ENCODE measurements around the gene ATP11C.

DNA sequence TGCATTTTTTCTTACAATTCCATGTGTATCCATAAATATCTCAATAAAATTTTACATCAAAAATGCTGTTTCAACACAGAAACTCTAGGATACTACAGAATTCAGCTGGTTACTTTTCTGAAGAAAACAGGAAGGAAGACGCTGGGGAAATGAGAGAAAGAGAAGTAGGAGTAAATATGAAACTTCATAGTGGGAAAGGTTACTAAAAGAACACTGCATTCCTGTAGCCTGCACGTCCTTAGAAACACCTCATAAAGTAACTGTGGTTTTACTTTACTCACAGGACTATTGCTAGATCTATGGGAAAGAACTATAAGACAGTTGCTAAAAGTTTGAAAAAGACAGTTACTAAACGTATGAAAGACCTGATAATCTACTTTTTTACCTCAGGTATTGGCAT is 23.1 kb downstream of the ATP11C start:
- TF ChIP-seq, protein P1, sequence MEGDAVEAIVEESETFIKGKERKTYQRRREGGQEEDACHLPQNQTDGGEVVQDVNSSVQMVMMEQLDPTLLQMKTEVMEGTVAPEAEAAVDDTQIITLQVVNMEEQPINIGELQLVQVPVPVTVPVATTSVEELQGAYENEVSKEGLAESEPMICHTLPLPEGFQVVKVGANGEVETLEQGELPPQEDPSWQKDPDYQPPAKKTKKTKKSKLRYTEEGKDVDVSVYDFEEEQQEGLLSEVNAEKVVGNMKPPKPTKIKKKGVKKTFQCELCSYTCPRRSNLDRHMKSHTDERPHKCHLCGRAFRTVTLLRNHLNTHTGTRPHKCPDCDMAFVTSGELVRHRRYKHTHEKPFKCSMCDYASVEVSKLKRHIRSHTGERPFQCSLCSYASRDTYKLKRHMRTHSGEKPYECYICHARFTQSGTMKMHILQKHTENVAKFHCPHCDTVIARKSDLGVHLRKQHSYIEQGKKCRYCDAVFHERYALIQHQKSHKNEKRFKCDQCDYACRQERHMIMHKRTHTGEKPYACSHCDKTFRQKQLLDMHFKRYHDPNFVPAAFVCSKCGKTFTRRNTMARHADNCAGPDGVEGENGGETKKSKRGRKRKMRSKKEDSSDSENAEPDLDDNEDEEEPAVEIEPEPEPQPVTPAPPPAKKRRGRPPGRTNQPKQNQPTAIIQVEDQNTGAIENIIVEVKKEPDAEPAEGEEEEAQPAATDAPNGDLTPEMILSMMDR (IDR thresholded peaks at IDR 0.05): no peak
- no peak for TF ChIP-seq EP300 (IDR thresholded peaks at IDR 0.05)
